DMS153 (cell line): ENCODE measurements around the gene MRPS21.
"Not testable (repeated sequence)": the region's sequence is repeated elsewhere in the genome, so short reads cannot be mapped to it uniquely, and the experiment has no call there.

Experiments used
- DNase-seq: peaks from one replicate; lab custom pipeline; 2025; lab: John Stamatoyannopoulos, UW

The MRPS21 gene

DNA sequence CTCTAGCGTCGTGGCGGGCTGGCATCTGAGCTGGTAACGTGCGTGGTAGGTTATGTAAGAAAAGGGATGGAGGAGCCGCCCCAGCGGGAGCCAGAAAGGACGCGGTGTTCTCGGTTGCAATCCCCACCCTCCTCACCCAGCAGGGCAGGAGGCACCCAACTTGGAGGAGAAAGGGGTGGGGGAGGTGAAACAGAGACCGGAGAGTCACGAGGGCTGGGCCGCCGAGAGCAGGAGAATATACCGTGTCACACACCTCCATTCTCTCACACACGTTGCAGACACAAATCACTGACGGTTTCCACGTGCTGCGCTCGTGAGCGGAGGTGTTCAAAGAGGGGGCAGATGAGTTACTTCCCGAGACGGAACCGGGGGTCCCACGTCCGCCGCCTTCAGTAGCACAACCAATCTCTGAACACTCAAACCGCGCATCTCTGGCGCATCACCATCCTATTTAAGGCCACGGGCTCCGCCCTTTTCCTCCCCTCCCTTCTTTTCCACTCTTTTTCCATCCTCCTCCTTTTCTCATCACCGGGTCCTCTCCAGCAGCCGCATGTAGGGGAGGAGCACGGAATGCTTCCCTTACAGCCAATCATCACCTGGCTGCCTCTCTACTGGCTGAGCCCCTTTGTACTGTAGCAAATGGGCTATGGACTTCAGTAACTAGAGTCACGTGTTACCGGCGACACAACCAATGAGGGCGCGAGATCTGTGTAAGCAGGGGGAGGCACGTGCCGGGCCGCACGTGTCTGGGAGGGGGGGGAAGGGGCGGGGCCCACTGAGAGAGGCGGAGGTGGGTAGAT is 11.7 kb upstream of the MRPS21 start, which contains the start of gene CIART:
TSS of gene CIART (plus strand) at position 797 of the 800 bp plus-strand sequence. CDS start 714 bp downstream, outside the sequence.
- DNase-seq, result peak; percentile 100

- DNase-seq, result no peak
Observed at GRCh38 chr1:150282558-150282958, 11.1 kb upstream of the MRPS21 start.

- DNase-seq, result no peak
Observed at GRCh38 chr1:150283260-150283659, 10.4 kb upstream of the MRPS21 start.

DNA sequence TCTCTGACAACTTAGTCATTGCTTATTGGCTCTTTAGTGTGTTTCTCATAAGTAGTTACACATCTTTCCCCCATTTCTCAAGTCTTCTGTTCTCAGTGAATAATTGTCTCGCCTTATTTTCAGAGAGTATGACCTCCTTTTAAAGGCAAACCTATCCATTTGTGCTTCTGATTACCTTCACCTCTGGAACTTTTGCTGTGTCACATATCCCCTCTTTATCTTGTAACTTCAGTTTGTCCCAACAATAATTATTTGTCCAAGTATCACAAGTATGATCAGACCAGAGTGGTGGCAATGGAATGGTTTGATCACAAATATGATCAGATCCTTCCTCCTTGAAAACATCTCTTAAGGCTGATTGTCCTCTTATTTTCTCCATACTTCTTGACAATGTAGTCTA is 5.3 kb upstream of the MRPS21 start:
- DNase-seq, result no peak

DNA sequence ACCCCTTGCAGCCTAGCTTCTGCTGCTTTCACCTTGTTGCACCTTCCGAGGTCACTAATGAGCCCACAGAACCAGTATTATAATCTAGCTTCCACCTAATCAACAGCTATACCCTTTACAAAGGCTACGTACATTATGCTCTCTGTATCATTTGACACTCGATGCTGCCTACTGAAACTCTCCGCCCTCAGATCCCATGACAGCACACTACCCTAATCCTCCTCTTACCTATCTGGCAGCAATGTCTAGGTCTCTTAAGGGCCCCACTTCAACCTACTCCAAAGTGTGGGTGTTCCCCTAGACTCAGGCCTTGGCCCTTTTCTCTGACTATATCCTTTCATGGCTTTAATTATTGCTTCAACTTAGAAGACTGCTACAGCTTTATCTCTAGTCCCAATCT is 4.8 kb upstream of the MRPS21 start:
- DNase-seq, result no peak

GRCh38 chr1:150295476-150295875 is 1.8 kb downstream of the MRPS21 start:
- DNase-seq, result no peak

GRCh38 chr1:150299716-150300115 is 6.1 kb downstream of the MRPS21 start:
- DNase-seq, result no peak

DNA sequence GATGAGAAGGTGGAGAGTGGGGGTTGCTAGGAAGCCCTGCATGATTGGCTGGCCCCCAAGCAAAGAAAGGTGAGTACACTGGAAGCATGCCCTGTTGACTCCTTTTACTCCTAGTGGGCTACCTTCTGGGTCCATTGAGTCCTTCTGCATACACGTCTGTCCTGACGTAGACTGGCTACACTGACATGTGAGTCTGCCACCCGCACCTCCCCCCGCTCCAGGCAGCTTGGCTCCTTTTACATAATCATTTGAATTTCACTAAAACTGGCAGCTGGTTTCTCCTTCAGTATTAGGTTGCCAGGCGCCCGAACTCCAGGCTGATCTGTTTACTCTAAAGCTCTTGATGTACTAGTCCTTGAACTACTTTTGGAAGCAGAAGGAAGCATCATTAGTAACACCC is 8.7 kb downstream of the MRPS21 start:
- no peak for DNase-seq

DNA sequence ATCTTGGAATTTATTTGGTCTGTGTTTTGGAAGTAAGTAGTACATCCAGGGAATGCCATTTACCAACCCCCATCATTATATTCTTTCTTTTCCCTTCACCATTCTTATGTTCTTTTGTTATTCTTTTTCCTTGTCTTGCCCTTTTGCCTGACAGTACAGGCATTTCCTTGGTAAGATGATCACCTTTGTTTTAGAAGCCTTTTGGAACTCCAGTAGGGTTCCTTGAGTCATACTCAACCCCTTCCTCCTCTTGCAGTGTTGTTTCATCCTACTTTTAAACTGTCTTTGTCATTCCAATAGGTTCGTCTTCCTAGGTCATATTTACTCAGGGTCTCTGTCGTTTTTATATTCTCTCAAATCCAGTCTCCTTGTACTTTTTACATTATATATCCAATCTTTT is 9.2 kb downstream of the MRPS21 start:
- no peak for DNase-seq

DNA sequence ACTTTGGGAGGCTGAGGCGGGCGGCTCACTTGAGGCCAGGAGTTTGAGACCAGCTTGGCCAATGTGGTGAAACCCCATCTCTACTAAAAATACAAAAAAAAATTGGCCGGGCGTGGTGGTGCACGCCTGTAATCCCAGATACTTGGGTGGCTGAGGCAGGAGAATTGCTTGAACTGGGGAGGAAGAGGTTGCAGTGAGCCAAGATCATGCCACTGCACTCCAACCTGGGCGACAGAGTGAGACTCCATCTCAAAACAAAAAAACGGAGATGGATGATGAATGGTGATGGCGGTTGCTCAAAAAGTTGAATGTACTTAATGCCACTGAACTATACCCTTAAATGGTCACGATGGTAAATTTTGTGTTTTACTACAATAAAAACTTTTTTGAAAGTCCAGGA is 14.9 kb downstream of the MRPS21 start:
- not testable (repeated sequence) for DNase-seq

DNA sequence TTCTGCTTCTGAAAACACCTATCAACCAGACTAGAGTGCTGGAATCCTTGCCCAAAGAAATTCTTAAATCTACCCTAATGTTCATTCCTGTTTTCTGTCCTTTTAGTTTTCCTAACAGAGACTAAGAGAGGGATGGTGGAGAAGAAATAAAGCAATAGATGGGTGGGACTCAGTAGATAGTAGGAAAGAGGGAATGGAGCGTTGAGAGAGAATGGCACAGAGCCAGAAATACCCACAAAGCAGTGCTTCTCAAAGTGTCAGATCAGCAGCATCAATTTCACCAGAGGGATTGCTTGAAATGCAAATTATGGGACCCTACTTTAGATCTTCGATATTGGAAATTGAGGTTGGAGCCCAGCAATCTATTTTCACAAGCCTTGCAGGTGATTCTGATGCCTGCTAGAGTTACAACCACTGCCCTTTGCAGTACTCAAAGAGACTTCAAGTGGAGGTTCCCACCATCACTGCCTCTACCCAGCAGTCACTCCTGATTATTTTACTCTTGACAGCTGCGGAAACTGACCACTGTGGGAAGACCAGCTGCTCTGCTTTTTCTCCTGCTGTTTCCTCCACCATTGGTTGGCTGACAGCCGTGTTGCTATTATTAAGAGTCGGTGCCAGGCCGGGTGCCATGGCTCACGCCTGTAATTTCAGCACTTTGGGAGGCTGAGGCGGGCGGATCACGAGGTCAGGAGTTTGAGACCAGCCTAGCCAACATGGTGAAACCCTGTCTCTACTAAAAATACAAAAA is 16.3 kb downstream of the MRPS21 start:
- DNase-seq, result peak; percentile 87

- no peak for DNase-seq
Observed at GRCh38 chr1:150311762-150312161, 18.1 kb downstream of the MRPS21 start.

DNA sequence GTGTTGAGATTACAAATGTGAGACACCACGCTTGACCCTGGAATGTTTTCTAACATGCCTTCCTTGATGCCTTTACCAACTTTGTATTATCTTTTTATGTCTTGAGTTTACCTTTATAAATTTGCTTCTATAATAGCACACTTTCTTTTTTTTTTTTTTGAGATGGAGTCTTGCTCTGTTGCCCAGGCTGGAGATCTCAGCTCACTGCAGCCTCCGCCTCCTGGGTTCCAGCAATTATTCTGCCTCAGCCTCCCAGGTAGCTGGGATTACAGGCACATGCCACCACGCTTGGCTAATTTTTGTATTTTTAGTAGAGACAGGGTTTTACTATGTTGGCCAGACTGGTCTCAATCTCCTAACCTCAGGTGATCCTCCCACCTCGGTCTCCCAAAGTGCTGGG is 21.0 kb downstream of the MRPS21 start:
- not testable (repeated sequence) for DNase-seq

DNA sequence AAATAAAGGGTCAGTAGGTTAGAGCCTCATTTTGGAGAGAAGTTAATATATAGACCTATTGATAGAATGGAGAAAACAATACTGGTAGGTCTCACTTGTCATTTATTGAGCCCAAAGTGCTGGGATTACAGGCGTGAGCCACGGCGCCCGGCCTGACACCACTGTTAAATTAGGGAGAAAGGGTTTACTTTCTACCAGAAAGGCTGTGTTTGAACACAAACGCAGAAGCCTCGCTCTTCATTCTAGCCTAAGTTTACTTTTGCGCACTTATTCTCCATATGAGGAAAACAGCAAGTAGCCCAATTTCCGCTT is 27.0 kb downstream of the MRPS21 start:
- no peak for DNase-seq

DNA sequence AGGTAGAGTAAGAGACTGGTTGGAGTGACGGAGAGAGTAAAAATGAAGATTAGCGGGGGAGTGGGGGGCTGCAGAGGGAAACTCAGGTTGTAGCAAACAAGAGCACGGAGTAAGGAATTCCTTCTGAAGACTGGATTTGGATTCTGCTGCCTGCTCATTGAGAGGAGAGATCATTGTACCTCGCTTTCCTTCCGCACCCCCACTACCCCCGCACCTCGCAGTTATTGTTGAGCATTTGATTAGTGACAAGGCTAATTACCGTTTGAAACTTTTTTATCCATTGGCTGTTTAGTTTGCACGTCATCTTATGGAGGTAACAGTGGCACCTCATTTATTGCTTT is 28.1 kb downstream of the MRPS21 start:
- no peak for DNase-seq

DNA sequence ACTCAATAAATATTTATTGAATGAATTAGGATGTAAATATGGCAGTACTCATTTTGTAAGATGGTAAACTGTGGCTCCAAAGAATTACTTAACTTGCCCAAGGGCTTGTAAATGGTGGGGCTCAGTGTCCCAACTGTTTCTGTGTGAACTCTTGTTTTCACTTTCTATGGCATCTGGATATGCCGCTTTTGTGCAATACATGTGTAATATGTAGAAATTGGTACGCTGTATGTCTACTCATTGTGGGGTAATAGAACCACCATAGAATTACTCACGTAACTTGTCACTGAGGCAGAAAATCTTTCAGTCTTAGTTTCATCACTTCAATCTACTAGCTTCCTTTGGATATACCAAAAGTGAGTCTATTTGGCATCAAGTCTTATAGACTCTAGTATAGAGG is 28.6 kb downstream of the MRPS21 start:
- DNase-seq, result no peak

DNA sequence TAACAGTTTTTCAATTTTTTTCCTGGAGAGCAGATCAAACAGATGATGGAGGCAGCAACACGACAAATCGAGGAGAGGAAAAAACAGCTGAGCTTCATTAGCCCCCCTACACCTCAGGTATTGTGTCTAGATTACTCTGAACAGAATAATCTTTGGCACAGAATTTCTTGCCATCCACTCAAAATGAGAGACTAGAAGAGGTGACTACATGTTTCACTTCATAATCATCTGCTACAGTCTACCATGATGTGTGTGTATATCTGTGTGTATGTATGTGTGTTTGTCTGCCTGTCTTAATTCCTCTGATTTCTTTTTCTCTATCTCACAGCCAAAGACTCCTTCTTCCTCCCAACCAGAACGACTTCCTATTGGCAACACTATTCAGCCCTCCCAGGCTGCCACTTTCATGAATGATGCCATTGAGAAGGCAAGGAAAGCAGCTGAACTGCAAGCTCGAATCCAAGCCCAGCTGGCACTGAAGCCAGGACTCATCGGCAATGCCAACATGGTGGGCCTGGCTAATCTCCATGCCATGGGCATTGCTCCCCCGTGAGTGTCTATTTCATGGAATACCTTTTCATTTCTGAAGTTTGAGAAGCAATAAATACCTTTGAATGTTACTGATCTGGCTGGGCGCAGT is 39.1 kb downstream of the MRPS21 start:
- DNase-seq, result no peak

DNA sequence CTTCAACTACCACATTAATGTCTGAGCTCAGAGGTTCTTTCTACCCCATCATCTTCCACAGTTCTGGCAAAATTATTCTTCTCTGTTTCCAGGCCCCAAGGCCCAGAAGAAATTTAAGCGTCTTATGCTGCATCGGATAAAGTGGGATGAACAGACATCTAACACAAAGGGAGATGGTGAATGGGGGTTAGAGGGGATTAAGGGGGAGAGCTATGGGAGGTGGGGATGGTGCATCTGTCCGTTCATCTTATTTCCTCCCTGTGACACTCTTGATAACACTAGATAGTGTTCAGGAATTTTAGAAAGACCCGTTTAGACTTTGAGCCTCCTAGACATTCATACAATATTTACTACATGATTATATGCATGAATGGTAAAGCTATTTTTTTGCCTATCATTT is 52.7 kb downstream of the MRPS21 start:
- no peak for DNase-seq

GRCh38 chr1:150352866-150353265 is 59.2 kb downstream of the MRPS21 start:
- no peak for DNase-seq
